Stimulated activated memory B cell treated with anti-CD40 and anti-IgM and Interleukin-4, amounts not matched to agents 10 μg/mL and 1 μg/mL and 100 μg/mL, for 72 hours (primary cell): ENCODE results near the gene HSD17B13.
"Not testable (repeated sequence)": the region's sequence is repeated elsewhere in the genome, so short reads cannot be mapped to it uniquely, and the experiment has no call there.

Experiments used
- ATAC-seq: fragments of 150-1000 bp; cut with Tn5 transposase; 2 replicates; pipeline ENCODE4 v1.10.0; 2021
- H3K27ac Mint-ChIP-seq: one replicate; pipeline ENCODE4 v1.8.0; 2022; ENCODE audit warnings: mild to moderate bottlenecking, mixed read lengths
- H3K27me3 Mint-ChIP-seq: one replicate; pipeline ENCODE4 v1.8.0; 2022; ENCODE audit warnings: mixed read lengths
- H3K36me3 Mint-ChIP-seq: one replicate; pipeline ENCODE4 v1.8.0; 2022; ENCODE audit warnings: mixed read lengths
- H3K4me1 Mint-ChIP-seq: one replicate; pipeline ENCODE4 v1.8.0; 2022; ENCODE audit warnings: mixed read lengths
- H3K4me3 Mint-ChIP-seq: one replicate; pipeline ENCODE4 v1.8.0; 2022; ENCODE audit warnings: mild to moderate bottlenecking, moderate library complexity, mixed read lengths
- H3K9me3 Mint-ChIP-seq: one replicate; pipeline ENCODE4 v1.8.0; 2022; ENCODE audit warnings: mixed read lengths

The HSD17B13 gene

GRCh38 chr4:87337361-87337760 lies 14.7 kb upstream of the HSD17B13 start:
- Mint-ChIP-seq H3K36me3 (peaks cover 74% of the 10 kb centered on the region), H3K27ac (no peak overlapping the region), H3K4me3 (no peak overlapping the region), H3K4me1 (no peaks in the 10 kb centered on the region), H3K9me3 (peaks cover 12% of the 10 kb centered on the region), H3K27me3 (no peaks in the 10 kb centered on the region)
- no peak for ATAC-seq

GRCh38 chr4:87333267-87333666 lies 10.6 kb upstream of the HSD17B13 start:
- Mint-ChIP-seq H3K9me3 (peaks cover 40% of the 10 kb centered on the region), H3K36me3 (peaks cover 41% of the 10 kb centered on the region), H3K27ac (no peak overlapping the region), H3K4me3 (no peak overlapping the region), H3K4me1 (no peaks in the 10 kb centered on the region), H3K27me3 (no peaks in the 10 kb centered on the region)
- no peak for ATAC-seq

DNA sequence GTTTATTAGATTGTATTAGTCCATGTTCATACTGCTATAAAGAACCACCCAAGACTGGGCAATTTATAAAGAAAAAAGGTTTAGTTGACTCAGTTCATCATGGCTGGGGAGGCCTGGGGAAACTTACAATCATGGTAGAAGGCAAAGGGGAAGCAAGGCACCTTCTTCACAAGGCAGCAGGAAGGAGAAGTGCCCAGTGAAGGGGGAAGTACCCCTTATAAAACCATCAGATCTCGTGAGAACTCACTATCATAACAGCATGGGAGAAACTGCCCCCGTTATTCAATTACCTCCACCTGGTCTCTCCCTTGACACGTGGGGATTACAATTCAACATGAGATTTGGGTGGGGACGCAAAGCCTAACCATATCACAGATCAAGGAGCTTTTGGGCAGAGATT lies 8.1 kb upstream of the HSD17B13 start:
- Mint-ChIP-seq H3K4me1 (no peaks in the 10 kb centered on the region), H3K27me3 (no peaks in the 10 kb centered on the region), H3K27ac (no peak overlapping the region), H3K4me3 (no peak overlapping the region), H3K36me3 (peaks cover 19% of the 10 kb centered on the region), H3K9me3 (peaks cover 40% of the 10 kb centered on the region)
- no peak for ATAC-seq

DNA sequence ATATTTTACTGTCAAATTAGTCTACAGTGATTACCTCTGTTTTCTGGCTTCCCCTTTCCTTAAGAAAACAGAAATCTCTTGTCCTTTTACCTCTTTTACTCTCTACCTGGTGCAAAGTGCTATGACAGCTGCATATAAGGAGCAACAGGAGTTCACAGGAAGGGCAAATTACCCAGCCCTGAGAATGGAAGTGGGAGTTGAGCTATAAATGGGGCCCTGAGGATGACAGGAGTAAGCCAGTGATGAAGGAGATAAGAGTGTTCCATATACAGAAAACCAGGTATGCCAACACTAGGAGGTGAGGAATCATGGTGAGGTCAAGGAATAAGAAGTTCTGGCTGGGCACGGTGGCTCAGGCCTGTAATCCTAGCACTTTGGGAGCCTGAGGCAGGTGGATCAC lies 4.5 kb upstream of the HSD17B13 start:
- Mint-ChIP-seq H3K27ac (no peak overlapping the region), H3K4me1 (no peaks in the 10 kb centered on the region), H3K9me3 (peaks cover 26% of the 10 kb centered on the region), H3K36me3 (peaks cover 5% of the 10 kb centered on the region), H3K4me3 (no peak overlapping the region), H3K27me3 (no peaks in the 10 kb centered on the region)
- no peak for ATAC-seq

- H3K4me1 Mint-ChIP-seq: no peaks in the 10 kb centered on the region
- no peak for ATAC-seq
- H3K4me3 Mint-ChIP-seq: no peak overlapping the region
- peaks cover 5% of the 10 kb centered on the region for H3K36me3 Mint-ChIP-seq
- peaks cover 21% of the 10 kb centered on the region for H3K9me3 Mint-ChIP-seq
- no peak overlapping the region for H3K27ac Mint-ChIP-seq
- H3K27me3 Mint-ChIP-seq: no peaks in the 10 kb centered on the region
Measured at GRCh38 chr4:87326460-87326859, 3.8 kb upstream of the HSD17B13 start.

- Mint-ChIP-seq H3K4me3 (no peak overlapping the region), H3K27me3 (no peaks in the 10 kb centered on the region), H3K27ac (no peak overlapping the region), H3K4me1 (no peaks in the 10 kb centered on the region), H3K9me3 (no peaks in the 10 kb centered on the region), H3K36me3 (no peaks in the 10 kb centered on the region)
- no peak for ATAC-seq
Measured at GRCh38 chr4:87321888-87322287, 794 bp downstream of the HSD17B13 start.

- no peaks in the 10 kb centered on the region for H3K9me3 Mint-ChIP-seq
- no peak for ATAC-seq
- no peaks in the 10 kb centered on the region for H3K36me3 Mint-ChIP-seq
- H3K4me3 Mint-ChIP-seq: no peak overlapping the region
- no peaks in the 10 kb centered on the region for H3K27me3 Mint-ChIP-seq
- no peaks in the 10 kb centered on the region for H3K4me1 Mint-ChIP-seq
- H3K27ac Mint-ChIP-seq: no peak overlapping the region
Measured at GRCh38 chr4:87317527-87317926, 5.2 kb downstream of the HSD17B13 start.

DNA sequence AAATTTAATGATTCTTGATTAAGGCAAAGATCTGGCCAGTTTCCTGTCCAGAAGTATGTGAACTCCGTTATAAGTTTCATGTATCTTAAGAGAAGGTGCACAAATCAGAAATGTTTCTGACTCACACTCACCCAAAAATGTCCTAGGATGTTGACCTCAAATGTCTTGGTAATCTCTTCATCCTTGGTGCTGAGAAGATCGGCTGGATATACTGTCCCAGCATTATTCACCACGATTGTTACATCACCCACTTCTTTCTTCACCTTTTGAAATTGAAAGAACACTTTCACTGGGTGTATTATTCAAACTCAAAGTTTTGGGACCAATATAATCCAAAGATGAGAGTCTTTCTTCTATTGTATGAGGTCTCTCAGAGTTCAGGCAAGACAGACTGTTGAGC lies 5.7 kb downstream of the HSD17B13 start:
- H3K36me3 Mint-ChIP-seq: no peaks in the 10 kb centered on the region
- H3K27ac Mint-ChIP-seq: no peak overlapping the region
- ATAC-seq: no peak
- H3K4me1 Mint-ChIP-seq: no peaks in the 10 kb centered on the region
- H3K4me3 Mint-ChIP-seq: no peak overlapping the region
- H3K9me3 Mint-ChIP-seq: no peaks in the 10 kb centered on the region
- no peaks in the 10 kb centered on the region for H3K27me3 Mint-ChIP-seq

DNA sequence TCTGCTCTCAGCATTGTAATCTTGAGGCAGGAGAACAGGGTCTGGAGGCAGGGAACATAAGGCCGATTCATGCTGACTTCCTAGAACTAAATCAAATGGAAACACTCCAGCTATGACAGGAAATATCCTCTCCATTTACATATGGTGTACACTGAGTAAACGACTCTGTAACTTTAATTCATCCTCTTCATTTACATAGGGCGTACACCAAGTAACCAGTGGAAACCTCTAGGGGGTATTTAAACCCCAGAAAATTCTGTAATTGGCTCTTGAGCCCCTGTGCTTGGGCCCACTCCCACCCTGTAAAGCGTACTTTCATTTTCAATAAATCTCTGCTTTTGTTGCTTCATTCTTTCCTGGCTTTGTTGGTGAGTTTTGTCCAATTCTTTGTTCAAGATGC lies 7.7 kb downstream of the HSD17B13 start:
- not testable (repeated sequence) for H3K4me3 Mint-ChIP-seq, H3K27ac Mint-ChIP-seq, H3K36me3 Mint-ChIP-seq, H3K4me1 Mint-ChIP-seq, H3K9me3 Mint-ChIP-seq, ATAC-seq, H3K27me3 Mint-ChIP-seq

- Mint-ChIP-seq H3K9me3 (no peaks in the 10 kb centered on the region), H3K27ac (no peak overlapping the region), H3K27me3 (no peaks in the 10 kb centered on the region), H3K4me3 (no peak overlapping the region), H3K4me1 (no peaks in the 10 kb centered on the region), H3K36me3 (no peaks in the 10 kb centered on the region)
- ATAC-seq: no peak
Measured at GRCh38 chr4:87313756-87314155, 8.9 kb downstream of the HSD17B13 start.

- H3K9me3 Mint-ChIP-seq: no peaks in the 10 kb centered on the region
- H3K4me1 Mint-ChIP-seq: no peaks in the 10 kb centered on the region
- no peak overlapping the region for H3K27ac Mint-ChIP-seq
- H3K36me3 Mint-ChIP-seq: no peaks in the 10 kb centered on the region
- H3K4me3 Mint-ChIP-seq: no peak overlapping the region
- H3K27me3 Mint-ChIP-seq: no peaks in the 10 kb centered on the region
- no peak for ATAC-seq
Measured at GRCh38 chr4:87311684-87312083, 11.0 kb downstream of the HSD17B13 start.

DNA sequence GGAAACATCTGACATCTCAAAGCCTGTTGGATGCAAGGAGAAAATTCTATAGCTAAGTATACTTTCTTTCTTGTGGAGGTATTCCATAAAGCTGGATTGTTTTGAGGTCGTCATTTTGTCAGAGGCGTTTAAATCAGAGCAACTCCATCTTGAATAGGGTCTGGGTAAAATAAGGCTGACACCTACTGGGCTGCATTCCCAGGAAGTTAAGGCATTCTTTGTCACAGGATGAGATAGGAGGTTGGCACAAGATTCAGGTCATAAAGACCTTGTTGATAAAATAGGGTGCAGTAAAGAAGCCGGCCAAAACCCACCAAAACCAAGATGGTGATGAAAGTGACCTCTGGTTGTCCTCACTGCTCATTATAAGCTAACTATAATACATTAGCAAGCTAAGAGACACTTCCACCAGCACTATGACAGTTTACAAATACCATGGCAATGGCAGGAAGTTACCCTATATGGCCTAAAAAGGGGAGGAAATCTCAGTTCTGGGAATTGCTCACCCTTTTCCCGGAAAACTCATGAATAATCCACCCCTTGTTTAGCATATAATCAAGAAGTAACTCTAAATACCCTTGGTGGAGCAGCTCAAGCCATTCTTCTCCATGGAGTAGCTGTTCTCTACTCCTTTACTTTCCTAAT lies 11.9 kb downstream of the HSD17B13 start:
- Mint-ChIP-seq H3K36me3 (no peaks in the 10 kb centered on the region), H3K9me3 (no peaks in the 10 kb centered on the region), H3K4me3 (no peak overlapping the region), H3K27me3 (no peaks in the 10 kb centered on the region), H3K4me1 (no peaks in the 10 kb centered on the region), H3K27ac (no peak overlapping the region)
- no peak for ATAC-seq

- no peak overlapping the region for H3K4me3 Mint-ChIP-seq
- no peaks in the 10 kb centered on the region for H3K27me3 Mint-ChIP-seq
- H3K36me3 Mint-ChIP-seq: peaks cover 6% of the 10 kb centered on the region
- no peak for ATAC-seq
- no peaks in the 10 kb centered on the region for H3K9me3 Mint-ChIP-seq
- no peak overlapping the region for H3K27ac Mint-ChIP-seq
- no peaks in the 10 kb centered on the region for H3K4me1 Mint-ChIP-seq
Measured at GRCh38 chr4:87309625-87310024, 13.1 kb downstream of the HSD17B13 start.

DNA sequence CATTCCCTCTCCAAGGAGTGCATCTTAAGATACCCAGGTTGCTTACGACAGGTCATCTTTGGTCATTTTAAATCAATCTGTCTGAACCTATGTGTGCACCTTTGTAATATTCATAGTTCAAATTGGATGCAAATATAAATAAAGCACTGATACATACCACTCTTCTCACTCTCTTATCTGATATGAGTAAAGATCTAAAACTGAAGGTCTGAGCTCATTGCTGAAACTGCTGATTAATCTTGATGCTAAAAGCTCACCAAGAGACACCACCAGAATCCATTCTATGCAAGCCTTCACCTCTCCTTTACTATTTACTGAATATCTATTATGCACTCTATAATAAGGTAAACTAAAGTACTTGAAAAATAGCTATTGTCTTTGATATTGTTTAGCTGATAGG lies 16.6 kb downstream of the HSD17B13 start:
- H3K27me3 Mint-ChIP-seq: no peaks in the 10 kb centered on the region
- no peak overlapping the region for H3K4me3 Mint-ChIP-seq
- ATAC-seq: no peak
- no peaks in the 10 kb centered on the region for H3K9me3 Mint-ChIP-seq
- H3K36me3 Mint-ChIP-seq: peaks cover 12% of the 10 kb centered on the region
- H3K4me1 Mint-ChIP-seq: no peaks in the 10 kb centered on the region
- H3K27ac Mint-ChIP-seq: no peak overlapping the region

- Mint-ChIP-seq H3K27me3 (no peaks in the 10 kb centered on the region), H3K4me3 (no peak overlapping the region), H3K4me1 (no peaks in the 10 kb centered on the region), H3K27ac (no peak overlapping the region), H3K9me3 (no peaks in the 10 kb centered on the region), H3K36me3 (peaks cover 12% of the 10 kb centered on the region)
- ATAC-seq: no peak
Measured at GRCh38 chr4:87305562-87305961, 17.1 kb downstream of the HSD17B13 start.

DNA sequence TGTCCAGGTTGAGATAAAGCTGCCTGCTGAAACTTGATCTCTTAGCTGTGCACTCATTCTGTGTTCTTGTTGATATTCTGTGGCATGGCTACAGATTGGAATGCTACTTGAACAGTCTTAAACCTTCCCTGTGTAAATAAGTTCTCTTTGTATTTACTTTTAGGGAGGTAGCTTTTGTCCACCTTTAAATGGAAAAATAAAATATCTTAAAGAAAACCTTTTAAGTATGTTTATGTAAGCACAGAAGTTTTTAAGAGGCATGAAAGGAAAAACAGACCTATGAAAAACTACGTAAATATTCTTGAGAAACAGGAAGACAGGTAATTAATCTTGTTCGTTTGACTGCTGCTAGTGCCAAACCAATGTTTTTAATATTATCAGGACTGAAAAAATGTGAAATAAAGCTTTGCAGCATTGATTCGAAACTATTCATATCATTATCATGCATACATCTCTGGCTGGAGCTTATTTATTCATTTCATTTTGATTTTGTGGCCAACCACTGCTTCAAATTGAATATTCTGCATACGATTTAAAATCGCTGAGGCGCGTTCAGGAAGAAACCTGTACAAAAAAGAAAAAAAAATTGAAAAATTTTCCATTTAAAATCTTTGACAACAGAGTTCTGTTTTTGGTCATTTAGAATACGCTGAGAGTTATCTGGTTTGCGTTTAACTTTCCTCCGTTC lies 17.8 kb downstream of the HSD17B13 start:
- peaks cover 12% of the 10 kb centered on the region for H3K36me3 Mint-ChIP-seq
- H3K4me1 Mint-ChIP-seq: no peaks in the 10 kb centered on the region
- ATAC-seq: no peak
- H3K27me3 Mint-ChIP-seq: no peaks in the 10 kb centered on the region
- H3K9me3 Mint-ChIP-seq: no peaks in the 10 kb centered on the region
- H3K27ac Mint-ChIP-seq: no peak overlapping the region
- no peak overlapping the region for H3K4me3 Mint-ChIP-seq
